Tibial nerve (tissue), 4 donors: Measurements from ENCODE around the gene RAE1. TPM values are rescaled to one million over a fixed set of nuclear protein-coding genes. Genes with fewer than 3 reads are reported as not detected.

Experiments used
- DNase-seq, 2 donors: peaks; one replicate each; pipeline ENCODE4 v3.0.0-alpha.2; 2019; ENCODE audit warnings: low spot score in 2 of 2
- H3K27ac ChIP-seq, 4 donors: fragments of 200-600 bp; sonication (generic) in 3 of 4; one replicate each; pipeline ENCODE4 v1.5.1; 2017 to 2019; ENCODE audit warnings: mild to moderate bottlenecking in 1 of 4
- H3K27me3 ChIP-seq, 2 donors: fragments of 200-600 bp; sonication (generic) in 1 of 2; one replicate each; pipeline versions ENCODE4 v1.5.1 to v1.6.0; 2017 to 2019
- H3K36me3 ChIP-seq, 3 donors: fragments of 200-600 bp; sonication (generic); one replicate each; pipeline ENCODE4 v1.5.1; 2018 to 2019
- H3K4me1 ChIP-seq, 4 donors: fragments of 200-600 bp; sonication (generic) in 3 of 4; one replicate each; pipeline ENCODE4 v1.5.1; 2017 to 2019
- H3K4me3 ChIP-seq, 4 donors: fragments of 200-600 bp; sonication (generic) in 3 of 4; one replicate each; pipeline ENCODE4 v1.5.1; 2017 to 2019; ENCODE audit warnings: mild to moderate bottlenecking in 1 of 4, moderate library complexity in 1 of 4
- H3K9me3 ChIP-seq, 4 donors: fragments of 200-600 bp; sonication (generic) in 3 of 4; one replicate each; pipeline ENCODE4 v1.5.1; 2017 to 2019
- CTCF ChIP-seq, 5 experiments: fragments of 200-600 bp in 3 of 5; fragments of 450-650 bp in 2 of 5; sonication (generic) in 3 of 5; IDR thresholded peaks; one replicate each; pipeline ENCODE4 v1.5.1; 2016 to 2019; ENCODE audit warnings: antibody characterized with exemption in 5 of 5, mild to moderate bottlenecking in 3 of 5, moderate library complexity in 2 of 5
- EP300 ChIP-seq, 2 donors: sonication (generic); formaldehyde crosslinking; IDR thresholded peaks; one replicate each; pipeline ENCODE4 v1.6.1; 2017; ENCODE audit warnings: antibody characterized with exemption in 2 of 2, mild to moderate bottlenecking in 1 of 2
- POLR2A ChIP-seq, 2 donors: fragments of 450-650 bp; IDR thresholded peaks; one replicate each; pipeline ENCODE4 v1.6.1; 2017; ENCODE audit warnings: antibody characterized with exemption in 2 of 2, mild to moderate bottlenecking in 2 of 2, moderate library complexity in 2 of 2
- WGBS, 2 donors: methylation state at CpG; one replicate each; pipeline ENCODE4 v1.1.5; 2018; 5-methylcytosine and 5-hydroxymethylcytosine counted together
- total RNA-seq, 4 donors: library from RNA; depleted of rRNA; stranded (reverse); fragments of >200 nt; gene quantifications; one replicate each; pipeline ENCODE4 v1.1.0, GENCODE V29; 2016

Gene RAE1
- total RNA-seq, 4 donors from 2014 or later: 12.6 to 20.9 (median 19.0) TPM

DNA sequence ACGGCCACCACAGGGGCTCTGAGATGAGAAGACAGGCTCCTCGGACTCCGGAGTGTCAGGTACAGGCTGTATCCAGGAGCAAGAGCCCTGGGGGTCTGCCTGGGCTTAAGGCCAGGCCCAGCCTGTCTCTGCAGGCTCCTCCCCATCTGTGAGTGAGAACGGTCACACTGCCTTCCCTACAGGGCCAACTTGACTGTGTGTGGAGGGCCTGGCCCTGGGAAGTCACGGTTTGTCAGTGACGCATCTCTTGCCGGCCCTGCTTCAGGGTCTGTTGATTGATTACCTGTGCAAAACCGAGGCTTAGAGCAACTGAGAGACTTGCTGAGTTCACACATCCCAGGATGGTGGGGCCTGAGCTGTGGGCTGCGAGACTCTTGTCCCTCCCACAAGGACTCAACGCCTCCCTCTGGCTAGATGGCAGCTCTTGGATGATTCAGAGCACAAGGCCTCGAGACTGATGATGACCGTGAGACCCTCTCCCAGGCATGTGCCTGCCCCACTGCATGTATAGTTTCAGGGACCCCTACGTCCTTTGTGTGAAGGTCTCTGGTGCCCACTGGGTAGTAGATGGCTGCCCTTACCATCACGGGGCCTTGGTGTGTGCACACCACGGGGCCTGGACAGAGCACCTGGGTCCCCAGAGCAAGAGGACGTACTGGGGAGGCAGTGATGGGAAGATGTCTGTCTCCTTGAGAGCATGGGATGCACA is 46.1 kb downstream of the RAE1 start:
- Histone ChIP-seq H3K27ac (peak overlapping the region in 3 of 4 donors; percentile 83 to 88 (median 87)), H3K9me3 (no peaks in the 10 kb centered on the region), H3K4me3 (no peak overlapping the region), H3K4me1 (peaks cover 0 to 87% (median 73%) of the 10 kb centered on the region in 4 donors), H3K36me3 (peaks cover 0 to 27% (median 0%) of the 10 kb centered on the region in 3 donors), H3K27me3 (no peaks in the 10 kb centered on the region)
- DNase-seq: no peak
- WGBS, 2 donors: 81 to 88% methylated on average over 14 of the region's 16 CpGs
- TF ChIP-seq POLR2A (IDR thresholded peaks at IDR 0.05) (no peak), EP300 (IDR thresholded peaks at IDR 0.05) (no peak), CTCF (IDR thresholded peaks at IDR 0.05) (no peak)

- Histone ChIP-seq H3K4me1 (peaks cover 0 to 82% (median 71%) of the 10 kb centered on the region in 4 donors), H3K9me3 (no peaks in the 10 kb centered on the region), H3K36me3 (peaks cover 0 to 33% (median 0%) of the 10 kb centered on the region in 3 donors), H3K4me3 (no peak overlapping the region), H3K27ac (peak overlapping the region; percentile 64 to 88 (median 85)), H3K27me3 (no peaks in the 10 kb centered on the region)
- no peak for DNase-seq
- whole genome bisulfite sequencing, 2 donors: 34 to 43% methylated on average over 13 of the region's 13 CpGs
- no peak for TF ChIP-seq CTCF (IDR thresholded peaks at IDR 0.05)
- TF ChIP-seq EP300 (IDR thresholded peaks at IDR 0.05): no peak
- TF ChIP-seq POLR2A (IDR thresholded peaks at IDR 0.05): no peak
Observed at GRCh38 chr20:57397693-57398108, 46.6 kb downstream of the RAE1 start.

DNA sequence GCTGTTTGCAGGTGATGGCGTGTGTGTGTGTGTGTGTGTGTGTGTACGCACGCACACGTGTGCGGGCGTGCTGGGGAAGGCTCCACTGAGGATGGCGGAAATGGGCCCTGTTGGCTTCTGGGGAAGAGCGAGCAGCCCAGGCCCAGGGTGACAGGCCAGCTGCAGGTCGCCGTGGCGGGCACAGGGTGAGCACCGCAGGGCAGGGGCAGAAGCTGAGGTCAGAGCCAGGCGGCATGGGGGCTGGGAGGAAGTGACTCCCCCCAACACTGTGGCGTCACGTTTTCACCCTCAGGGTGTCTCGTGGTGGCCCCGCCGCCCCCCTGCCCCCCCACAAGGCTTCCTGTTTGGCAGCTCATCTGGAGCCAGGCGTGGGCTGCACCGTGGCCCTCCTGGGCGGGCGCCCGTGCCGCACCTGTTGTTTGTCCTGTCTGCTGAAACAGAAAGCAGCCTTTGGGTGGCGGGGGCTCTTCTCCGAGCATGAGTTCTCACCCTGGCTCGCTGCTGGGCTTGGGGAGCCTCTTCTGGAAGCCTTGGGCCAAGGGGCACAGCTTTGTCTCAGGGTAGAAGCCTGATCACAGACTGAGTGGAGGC is 47.3 kb downstream of the RAE1 start:
- Histone ChIP-seq H3K4me1 (peaks cover 0 to 76% (median 67%) of the 10 kb centered on the region in 4 donors), H3K9me3 (no peaks in the 10 kb centered on the region), H3K4me3 (no peak overlapping the region), H3K36me3 (peaks cover 0 to 38% (median 0%) of the 10 kb centered on the region in 3 donors), H3K27me3 (no peaks in the 10 kb centered on the region), H3K27ac (peak overlapping the region; percentile 64 to 88 (median 85))
- WGBS, 2 donors: 53 to 56% methylated on average over 17 to 21 of the region's 27 CpGs
- TF ChIP-seq POLR2A (IDR thresholded peaks at IDR 0.05): no peak
- no peak for TF ChIP-seq EP300 (IDR thresholded peaks at IDR 0.05)
- TF ChIP-seq CTCF (IDR thresholded peaks at IDR 0.05): no peak
- no peak for DNase-seq

DNA sequence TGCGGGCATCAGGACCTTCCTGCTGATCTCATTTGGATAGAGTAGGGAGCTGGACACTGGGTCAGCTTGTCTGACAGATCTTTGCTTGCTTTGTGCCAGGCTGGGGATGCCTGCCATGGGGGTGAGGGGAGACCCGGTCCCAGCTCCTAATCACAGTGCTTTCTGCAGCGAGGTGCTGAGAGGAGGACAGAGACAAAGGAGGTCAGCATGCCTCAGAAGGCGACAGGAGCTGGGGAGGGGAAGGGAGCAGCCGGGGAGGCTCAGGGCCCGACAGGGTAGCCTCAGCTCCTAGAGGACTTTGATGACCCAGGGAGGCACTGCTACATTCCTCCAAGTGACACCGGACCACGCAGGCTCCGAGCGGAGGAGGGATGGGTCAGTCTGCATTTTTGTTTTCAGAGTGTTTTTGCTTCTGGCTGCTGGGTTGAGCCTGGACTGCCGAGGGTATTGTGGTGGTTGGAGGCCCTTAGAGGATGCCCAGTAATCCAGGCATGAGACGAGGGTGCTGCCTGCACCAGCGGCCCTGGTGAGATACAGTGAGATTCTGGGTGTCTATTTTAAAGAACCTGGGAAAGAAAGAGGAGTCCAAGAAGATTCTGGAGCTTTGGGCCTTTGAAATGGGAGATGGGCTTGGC is 48.0 kb downstream of the RAE1 start:
- Histone ChIP-seq H3K4me3 (no peak overlapping the region), H3K4me1 (peaks cover 0 to 69% (median 63%) of the 10 kb centered on the region in 4 donors), H3K27me3 (no peaks in the 10 kb centered on the region), H3K27ac (peak overlapping the region; percentile 64 to 88 (median 85)), H3K9me3 (no peaks in the 10 kb centered on the region), H3K36me3 (peaks cover 0 to 41% (median 0%) of the 10 kb centered on the region in 3 donors)
- 49 to 51% methylated on average over 13 of the region's 13 CpGs for WGBS, 2 donors
- TF ChIP-seq EP300 (IDR thresholded peaks at IDR 0.05): no peak
- no peak for TF ChIP-seq POLR2A (IDR thresholded peaks at IDR 0.05)
- no peak for TF ChIP-seq CTCF (IDR thresholded peaks at IDR 0.05)
- no peak for DNase-seq
